ENCODE results near the gene C6orf141. TPM values are rescaled to one million over a fixed set of nuclear protein-coding genes. Genes with fewer than 3 reads are reported as not detected.
A peak's percentile ranks its signal among the peaks of the same experiment; 100 is the strongest.

C6orf141 gene
- total RNA-seq, 1 experiment from 2014 or later, result 31.6 TPM

DNA sequence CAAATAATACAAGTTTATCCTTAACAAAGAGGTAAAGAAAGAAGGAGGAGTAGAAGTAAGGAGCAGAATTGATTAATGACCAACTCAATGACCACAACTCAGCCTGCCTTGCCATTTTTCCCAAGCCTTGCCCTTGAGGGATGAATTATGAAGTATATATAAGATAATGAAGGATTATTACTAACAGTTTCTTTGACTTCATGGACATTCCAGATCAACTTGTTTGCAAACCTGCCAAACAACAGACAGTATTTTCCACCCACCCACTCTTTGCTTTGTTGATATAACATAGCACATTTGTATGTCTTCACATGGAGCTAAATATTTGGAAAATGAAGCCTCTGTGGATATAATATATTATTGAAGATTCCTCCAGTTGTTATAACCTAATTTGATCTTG, 9.9 kb upstream of the C6orf141 start:
- intact Hi-C loops (cut with micrococcal nuclease), result loop anchor here (1.0 kb wide), 1 partner anchor 10 kb away; the partner anchor contains the start of gene C6orf141
- H3K9me3 ChIP-seq (ENCODE audit: control insufficient read depth in 1 of 2, insufficient read depth in 1 of 2, low read depth in 1 of 2, low read length in 2 of 2), result no peaks in the 10 kb centered on the region
- no peaks in the 10 kb centered on the region for H4K20me1 ChIP-seq (ENCODE audit: insufficient read depth)
- BruUV-seq (replicated peaks), result no TSS peak
- ChIA-PET POLR2A (interaction anchor here (1.3 kb wide), 1 partner anchor 10 kb away, joined by 7 read pairs; the partner anchor contains the start of gene C6orf141), CTCF (interaction anchor here (1.2 to 5.0 kb wide), 3 partner anchors 9 to 83 kb away, joined by 4 to 30 read pairs (median 7); no protein-coding TSS in a partner anchor), RAD21 (ENCODE audit: low non-redundant PET in 1 of 2, low total read pairs in 2 of 2, uncharacterized antibody in 2 of 2, unreplicated experiment in 2 of 2) (interaction anchor here in 1 of 2 experiments (0.7 kb wide), 1 partner anchor 36 kb away, joined by 3 read pairs; no protein-coding TSS in a partner anchor)
- H3K79me2 ChIP-seq (ENCODE audit: insufficient read depth, low read length), result no peaks in the 10 kb centered on the region
- TF ChIP-seq, protein P1, sequence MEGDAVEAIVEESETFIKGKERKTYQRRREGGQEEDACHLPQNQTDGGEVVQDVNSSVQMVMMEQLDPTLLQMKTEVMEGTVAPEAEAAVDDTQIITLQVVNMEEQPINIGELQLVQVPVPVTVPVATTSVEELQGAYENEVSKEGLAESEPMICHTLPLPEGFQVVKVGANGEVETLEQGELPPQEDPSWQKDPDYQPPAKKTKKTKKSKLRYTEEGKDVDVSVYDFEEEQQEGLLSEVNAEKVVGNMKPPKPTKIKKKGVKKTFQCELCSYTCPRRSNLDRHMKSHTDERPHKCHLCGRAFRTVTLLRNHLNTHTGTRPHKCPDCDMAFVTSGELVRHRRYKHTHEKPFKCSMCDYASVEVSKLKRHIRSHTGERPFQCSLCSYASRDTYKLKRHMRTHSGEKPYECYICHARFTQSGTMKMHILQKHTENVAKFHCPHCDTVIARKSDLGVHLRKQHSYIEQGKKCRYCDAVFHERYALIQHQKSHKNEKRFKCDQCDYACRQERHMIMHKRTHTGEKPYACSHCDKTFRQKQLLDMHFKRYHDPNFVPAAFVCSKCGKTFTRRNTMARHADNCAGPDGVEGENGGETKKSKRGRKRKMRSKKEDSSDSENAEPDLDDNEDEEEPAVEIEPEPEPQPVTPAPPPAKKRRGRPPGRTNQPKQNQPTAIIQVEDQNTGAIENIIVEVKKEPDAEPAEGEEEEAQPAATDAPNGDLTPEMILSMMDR (IDR thresholded peaks at IDR 0.05 in 2 of 3, conservative IDR thresholded peaks at IDR 0.05 in 1 of 3; ENCODE audit: borderline replicate concordance in 1 of 3, insufficient read depth in 1 of 3, low read depth in 2 of 3, low read length in 2 of 3), result no peak
- TF ChIP-seq POLR2A (IDR thresholded peaks at IDR 0.05; ENCODE audit: borderline replicate concordance, extremely low read depth, insufficient read depth, insufficient read length), result no peak
- TF ChIP-seq CEBPB (IDR thresholded peaks at IDR 0.05; ENCODE audit: low read depth), result no peak
- TF ChIP-seq EZH2phosphoT487 (IDR thresholded peaks at IDR 0.05; ENCODE audit: borderline replicate concordance), result no peak
- TF ChIP-seq ZFX (IDR thresholded peaks at IDR 0.05), result no peak
- no peak for TF ChIP-seq ZNF274 (IDR thresholded peaks at IDR 0.05; ENCODE audit: low read depth, low read length)
- no peak for TF ChIP-seq SIN3A (IDR thresholded peaks at IDR 0.05; ENCODE audit: low read depth)
- TF ChIP-seq EZH2 (IDR thresholded peaks at IDR 0.05), result no peak
- TF ChIP-seq EGR1 (IDR thresholded peaks at IDR 0.05; ENCODE audit: low read depth), result no peak
- TF ChIP-seq, protein P2, sequence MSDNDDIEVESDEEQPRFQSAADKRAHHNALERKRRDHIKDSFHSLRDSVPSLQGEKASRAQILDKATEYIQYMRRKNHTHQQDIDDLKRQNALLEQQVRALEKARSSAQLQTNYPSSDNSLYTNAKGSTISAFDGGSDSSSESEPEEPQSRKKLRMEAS (IDR thresholded peaks at IDR 0.05), result no peak
- no peaks in the 10 kb centered on the region for H3K27me3 ChIP-seq (ENCODE audit: insufficient read depth, low read length)
- H3K4me3 ChIP-seq (replicated peaks in 1 of 2; ENCODE audit: low read depth in 1 of 2, low read length in 2 of 2), result no peak overlapping the region
- H3K9ac ChIP-seq (ENCODE audit: low read length), result no peak overlapping the region
- ATAC-seq, result no peak
- H3K4me2 ChIP-seq (ENCODE audit: low read length), result peak overlapping the region; percentile 46; the same call in 1 of the 2 replicates
- H3K9me2 ChIP-seq (ENCODE audit: insufficient read depth), result no peaks in the 10 kb centered on the region
- no peaks in the 10 kb centered on the region for H3K36me3 ChIP-seq (ENCODE audit: control insufficient read depth in 1 of 2, insufficient read depth in 2 of 2, low read length in 2 of 2)
- H3K4me1 ChIP-seq (ENCODE audit: control insufficient read depth in 1 of 2, insufficient read depth in 2 of 2, low read length in 2 of 2), result peaks cover 20% of the 10 kb centered on the region in 2 experiments
- H3K27ac ChIP-seq (ENCODE audit: low read depth, low read length), result peak overlapping the region; percentile 57; the same call in 1 of the 2 replicates
- H2AFZ ChIP-seq (ENCODE audit: low read depth, low read length, poor library complexity, severe bottlenecking), result peak overlapping the region; percentile 96
- DNase-seq (ENCODE audit: low read depth, low spot score), result no peak

Measured in HCT116 (cell line).